HepG2 (cell line): ENCODE results near the gene IFI30. TPM values are rescaled to one million over a fixed set of nuclear protein-coding genes. Genes with fewer than 3 reads are reported as not detected.

ENCODE experiments used
- E2F2 ChIP-seq: sonication (generic); formaldehyde crosslinking; IDR thresholded peaks from 2 replicates; pipeline ENCODE4 v1.4.0; 2020; ENCODE audit warnings: missing genetic modification reagents, borderline replicate concordance
- HOXA3 ChIP-seq: sonication (generic); formaldehyde crosslinking; IDR thresholded peaks from 2 replicates; pipeline ENCODE4 v1.5.0; 2020; ENCODE audit warnings: missing genetic modification reagents
- MXI1 ChIP-seq: IDR thresholded peaks from 3 replicates; pipeline ENCODE4 v1.6.1; 2012; ENCODE audit warnings: low read depth, low read length, inconsistent platforms, borderline replicate concordance
- ONECUT2 ChIP-seq: sonication (generic); formaldehyde crosslinking; IDR thresholded peaks from 2 replicates; pipeline ENCODE4 v1.4.0; 2020; ENCODE audit warnings: missing genetic modification reagents
- SMYD3 ChIP-seq: sonication (generic); formaldehyde crosslinking; IDR thresholded peaks from 2 replicates; pipeline ENCODE4 v1.8.1; 2023; ENCODE audit warnings: mild to moderate bottlenecking, missing genetic modification reagents
- TFAP4 ChIP-seq: sonication (generic); IDR thresholded peaks from 2 replicates; pipeline ENCODE4 v1.6.1; 2016; ENCODE audit warnings: low read depth, borderline replicate concordance
- ZFY ChIP-seq: sonication (generic); formaldehyde crosslinking; IDR thresholded peaks from 2 replicates; pipeline ENCODE4 v1.4.0; 2020; ENCODE audit warnings: missing genetic modification reagents
- ZNF136 ChIP-seq: sonication (generic); formaldehyde crosslinking; IDR thresholded peaks from 2 replicates; pipeline ENCODE4 v1.8.1; 2022; ENCODE audit warnings: low read depth, mild to moderate bottlenecking, moderate library complexity, missing genetic modification reagents
- ZNF253 ChIP-seq: sonication (generic); formaldehyde crosslinking; IDR thresholded peaks from 2 replicates; pipeline ENCODE4 v1.8.0; 2022; ENCODE audit warnings: mild to moderate bottlenecking, missing genetic modification reagents, borderline replicate concordance
- ZNF292 ChIP-seq: sonication (generic); formaldehyde crosslinking; IDR thresholded peaks from 2 replicates; pipeline ENCODE4 v1.8.1; 2022; ENCODE audit warnings: mild to moderate bottlenecking, low read depth, missing genetic modification reagents, borderline replicate concordance
- ZNF317 ChIP-seq: sonication (generic); formaldehyde crosslinking; IDR thresholded peaks from 2 replicates; pipeline ENCODE4 v1.5.0; 2020; ENCODE audit warnings: mild to moderate bottlenecking, missing genetic modification reagents
- ZNF430 ChIP-seq: sonication (generic); formaldehyde crosslinking; IDR thresholded peaks from 2 replicates; pipeline ENCODE4 v1.9.0; 2021; ENCODE audit warnings: mild to moderate bottlenecking, missing genetic modification reagents
- ZNF574 ChIP-seq: sonication (generic); formaldehyde crosslinking; IDR thresholded peaks from 2 replicates; pipeline ENCODE4 v1.4.0; 2020; ENCODE audit warnings: missing genetic modification reagents
- ZNF770 ChIP-seq: sonication (generic); formaldehyde crosslinking; IDR thresholded peaks from 2 replicates; pipeline ENCODE4 v1.5.0; 2020; ENCODE audit warnings: mild to moderate bottlenecking, missing genetic modification reagents
- ZSCAN20 ChIP-seq: sonication (generic); formaldehyde crosslinking; IDR thresholded peaks from 2 replicates; pipeline ENCODE4 v1.4.0; 2020; ENCODE audit warnings: missing genetic modification reagents, mild to moderate bottlenecking, borderline replicate concordance
- polyA plus RNA-seq, 8 experiments: library from polyadenylated mRNA; depleted of rRNA in 3 of 8; stranded (reverse) in 7 of 8; unstranded in 1 of 8; fragments of >200 nt; fragmentation: Illumina TruSeq in 4 of 8; extraction: Trizol in 4 of 8; gene quantifications; 2 replicates each; pipeline versions ENCODE4 v1.2.1 to v1.2.3, GENCODE V29; 2011 to 2016; ENCODE audit warnings: low read depth in 4 of 8, missing spikeins in 1 of 8, mixed read lengths in 1 of 8; ENCODE audit not compliant: insufficient read depth in 1 of 8
- total RNA-seq, 5 experiments: library from RNA; depleted of rRNA; stranded (reverse); fragments of >200 nt; fragmentation: Illumina TruSeq; extraction: Trizol; gene quantifications; 2 replicates each; pipeline ENCODE4 v1.2.3, GENCODE V29; 2016; ENCODE audit warnings: low read depth in 1 of 5
- TF ChIP-seq, protein P1 (sequence below): sonication (generic); formaldehyde crosslinking; conservative IDR thresholded peaks from 2 replicates; pipeline ENCODE4 v1.4.0; 2020; ENCODE audit warnings: missing genetic modification reagents

The IFI30 gene
- total and polyA plus RNA-seq, 2 of the 13 experiments (the other 11 are each of a cell fraction or from before 2014, with no cell fraction given), result 25.0 to 79.4 TPM

GRCh38 chr19:18135712-18136584 lies 37.7 kb upstream of the IFI30 start (continued):
- TF ChIP-seq ZNF770 (CRISPR knock-in tag) (peak; percentile 100), ZNF430 (CRISPR knock-in tag) (peak; percentile 48; the same call in 1 of the 2 replicates), TFAP4 (peak; percentile 82; the same call in 1 of the 2 replicates), ZNF317 (CRISPR knock-in tag) (peak; percentile 69), ZNF292 (peak; percentile 37; the same call in 1 of the 2 replicates), E2F2 (CRISPR knock-in tag) (no peak), ZFY (peak; percentile 63), MXI1 (peak; percentile 78; the same call in 1 of the 3 replicates), SMYD3 (CRISPR knock-in tag) (peak; percentile 19; the same call in 1 of the 2 replicates), ZNF136 (no peak; the same call in 1 of the 2 replicates), HOXA3 (CRISPR knock-in tag) (peak; percentile 86), ZNF253 (no peak), ONECUT2 (no peak), ZNF574 (CRISPR knock-in tag) (peak; percentile 69; the same call in 1 of the 2 replicates), ZSCAN20 (CRISPR knock-in tag) (0 out of 2 replicates have a peak, but pooled peaks have one; percentile 37)
- TF ChIP-seq, protein P1, sequence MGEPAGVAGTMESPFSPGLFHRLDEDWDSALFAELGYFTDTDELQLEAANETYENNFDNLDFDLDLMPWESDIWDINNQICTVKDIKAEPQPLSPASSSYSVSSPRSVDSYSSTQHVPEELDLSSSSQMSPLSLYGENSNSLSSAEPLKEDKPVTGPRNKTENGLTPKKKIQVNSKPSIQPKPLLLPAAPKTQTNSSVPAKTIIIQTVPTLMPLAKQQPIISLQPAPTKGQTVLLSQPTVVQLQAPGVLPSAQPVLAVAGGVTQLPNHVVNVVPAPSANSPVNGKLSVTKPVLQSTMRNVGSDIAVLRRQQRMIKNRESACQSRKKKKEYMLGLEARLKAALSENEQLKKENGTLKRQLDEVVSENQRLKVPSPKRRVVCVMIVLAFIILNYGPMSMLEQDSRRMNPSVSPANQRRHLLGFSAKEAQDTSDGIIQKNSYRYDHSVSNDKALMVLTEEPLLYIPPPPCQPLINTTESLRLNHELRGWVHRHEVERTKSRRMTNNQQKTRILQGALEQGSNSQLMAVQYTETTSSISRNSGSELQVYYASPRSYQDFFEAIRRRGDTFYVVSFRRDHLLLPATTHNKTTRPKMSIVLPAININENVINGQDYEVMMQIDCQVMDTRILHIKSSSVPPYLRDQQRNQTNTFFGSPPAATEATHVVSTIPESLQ (CRISPR knock-in tag), result no peak
